Measurements from ENCODE around the gene MMP13.

DNA sequence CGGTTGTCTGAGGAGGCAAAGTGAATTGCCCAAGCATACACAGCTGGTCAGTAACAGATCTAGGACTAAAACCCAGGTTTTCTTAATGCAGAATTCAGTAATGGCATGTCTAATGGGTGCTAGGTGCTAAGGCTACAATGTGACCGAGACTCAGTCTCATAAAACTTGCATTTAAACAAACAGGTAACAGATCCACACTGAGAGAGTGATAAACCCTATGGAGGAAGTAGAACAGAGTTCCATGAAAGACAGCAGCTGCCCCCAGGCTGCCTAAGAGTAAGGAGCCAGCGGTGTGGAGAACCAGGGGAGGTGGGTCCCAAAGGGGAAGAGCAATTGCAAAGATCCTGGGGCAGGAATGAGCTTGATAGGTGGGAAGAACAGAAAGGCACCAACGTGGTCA, 27.3 kb downstream of the MMP13 start:
- TF ChIP-seq, protein P1, sequence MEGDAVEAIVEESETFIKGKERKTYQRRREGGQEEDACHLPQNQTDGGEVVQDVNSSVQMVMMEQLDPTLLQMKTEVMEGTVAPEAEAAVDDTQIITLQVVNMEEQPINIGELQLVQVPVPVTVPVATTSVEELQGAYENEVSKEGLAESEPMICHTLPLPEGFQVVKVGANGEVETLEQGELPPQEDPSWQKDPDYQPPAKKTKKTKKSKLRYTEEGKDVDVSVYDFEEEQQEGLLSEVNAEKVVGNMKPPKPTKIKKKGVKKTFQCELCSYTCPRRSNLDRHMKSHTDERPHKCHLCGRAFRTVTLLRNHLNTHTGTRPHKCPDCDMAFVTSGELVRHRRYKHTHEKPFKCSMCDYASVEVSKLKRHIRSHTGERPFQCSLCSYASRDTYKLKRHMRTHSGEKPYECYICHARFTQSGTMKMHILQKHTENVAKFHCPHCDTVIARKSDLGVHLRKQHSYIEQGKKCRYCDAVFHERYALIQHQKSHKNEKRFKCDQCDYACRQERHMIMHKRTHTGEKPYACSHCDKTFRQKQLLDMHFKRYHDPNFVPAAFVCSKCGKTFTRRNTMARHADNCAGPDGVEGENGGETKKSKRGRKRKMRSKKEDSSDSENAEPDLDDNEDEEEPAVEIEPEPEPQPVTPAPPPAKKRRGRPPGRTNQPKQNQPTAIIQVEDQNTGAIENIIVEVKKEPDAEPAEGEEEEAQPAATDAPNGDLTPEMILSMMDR (IDR thresholded peaks at IDR 0.05), result no peak
- TF ChIP-seq TCF7L2 (IDR thresholded peaks at IDR 0.05; ENCODE audit: low read depth, low read length) (no peak), SIN3A (IDR thresholded peaks at IDR 0.05; ENCODE audit: borderline replicate concordance, insufficient read depth, low read depth, low read length) (no peak), POLR2AphosphoS5 (IDR thresholded peaks at IDR 0.05; ENCODE audit: low read depth, low read length) (no peak)
- TF ChIP-seq, protein P2, sequence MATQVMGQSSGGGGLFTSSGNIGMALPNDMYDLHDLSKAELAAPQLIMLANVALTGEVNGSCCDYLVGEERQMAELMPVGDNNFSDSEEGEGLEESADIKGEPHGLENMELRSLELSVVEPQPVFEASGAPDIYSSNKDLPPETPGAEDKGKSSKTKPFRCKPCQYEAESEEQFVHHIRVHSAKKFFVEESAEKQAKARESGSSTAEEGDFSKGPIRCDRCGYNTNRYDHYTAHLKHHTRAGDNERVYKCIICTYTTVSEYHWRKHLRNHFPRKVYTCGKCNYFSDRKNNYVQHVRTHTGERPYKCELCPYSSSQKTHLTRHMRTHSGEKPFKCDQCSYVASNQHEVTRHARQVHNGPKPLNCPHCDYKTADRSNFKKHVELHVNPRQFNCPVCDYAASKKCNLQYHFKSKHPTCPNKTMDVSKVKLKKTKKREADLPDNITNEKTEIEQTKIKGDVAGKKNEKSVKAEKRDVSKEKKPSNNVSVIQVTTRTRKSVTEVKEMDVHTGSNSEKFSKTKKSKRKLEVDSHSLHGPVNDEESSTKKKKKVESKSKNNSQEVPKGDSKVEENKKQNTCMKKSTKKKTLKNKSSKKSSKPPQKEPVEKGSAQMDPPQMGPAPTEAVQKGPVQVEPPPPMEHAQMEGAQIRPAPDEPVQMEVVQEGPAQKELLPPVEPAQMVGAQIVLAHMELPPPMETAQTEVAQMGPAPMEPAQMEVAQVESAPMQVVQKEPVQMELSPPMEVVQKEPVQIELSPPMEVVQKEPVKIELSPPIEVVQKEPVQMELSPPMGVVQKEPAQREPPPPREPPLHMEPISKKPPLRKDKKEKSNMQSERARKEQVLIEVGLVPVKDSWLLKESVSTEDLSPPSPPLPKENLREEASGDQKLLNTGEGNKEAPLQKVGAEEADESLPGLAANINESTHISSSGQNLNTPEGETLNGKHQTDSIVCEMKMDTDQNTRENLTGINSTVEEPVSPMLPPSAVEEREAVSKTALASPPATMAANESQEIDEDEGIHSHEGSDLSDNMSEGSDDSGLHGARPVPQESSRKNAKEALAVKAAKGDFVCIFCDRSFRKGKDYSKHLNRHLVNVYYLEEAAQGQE (IDR thresholded peaks at IDR 0.05; ENCODE audit: insufficient read depth in 1 of 2, low read depth in 2 of 2, low read length in 1 of 2), result no peak
